HuH-7.5 (cell line): ENCODE measurements around the gene TNS3.
"Not testable (repeated sequence)": the region's sequence is repeated elsewhere in the genome, so short reads cannot be mapped to it uniquely, and the experiment has no call there.

Experiments used
- DNase-seq: peaks from one replicate; pipeline ENCODE4 v3.0.0; 2011; ENCODE audit warnings: low spot score

Gene TNS3

DNA sequence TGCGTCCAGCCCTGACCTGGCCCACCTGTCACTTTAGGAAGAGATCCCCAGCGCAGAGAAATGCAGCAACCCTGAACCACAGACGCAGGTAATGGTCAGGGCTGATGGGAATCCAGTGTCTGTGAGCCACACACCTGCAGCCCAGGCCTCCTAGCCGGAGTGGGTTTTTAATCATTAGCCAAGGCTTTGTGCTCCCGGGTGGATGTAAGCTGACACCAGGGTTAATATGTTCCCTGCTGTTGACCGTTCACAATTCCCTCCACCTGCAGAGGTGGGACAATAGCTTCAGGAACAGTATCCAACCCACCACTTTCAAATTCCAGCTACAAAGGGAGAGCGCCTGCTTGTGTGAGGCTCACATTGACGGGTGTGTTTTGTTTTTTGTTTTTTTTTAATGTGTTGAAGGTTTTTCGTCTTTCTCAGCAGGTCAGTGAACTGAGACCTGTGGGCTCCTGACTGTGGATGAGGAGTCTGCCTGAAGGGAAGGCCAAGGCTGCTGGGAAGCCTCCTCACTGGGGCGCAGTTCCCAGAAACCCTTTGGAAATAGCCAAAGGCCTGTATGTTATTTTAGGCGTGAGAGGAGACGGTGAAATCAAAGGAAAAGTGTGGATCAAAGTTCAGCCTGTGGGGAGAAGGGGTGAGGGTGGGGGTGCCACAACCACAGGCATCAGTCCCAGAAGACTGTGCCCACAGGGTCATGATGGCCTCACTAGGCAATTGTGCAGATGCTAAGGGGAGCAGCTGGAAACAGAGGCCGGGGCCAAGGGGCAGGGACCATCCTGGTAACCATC is 111.1 kb downstream of the TNS3 start:
- peak; percentile 93 for DNase-seq

DNA sequence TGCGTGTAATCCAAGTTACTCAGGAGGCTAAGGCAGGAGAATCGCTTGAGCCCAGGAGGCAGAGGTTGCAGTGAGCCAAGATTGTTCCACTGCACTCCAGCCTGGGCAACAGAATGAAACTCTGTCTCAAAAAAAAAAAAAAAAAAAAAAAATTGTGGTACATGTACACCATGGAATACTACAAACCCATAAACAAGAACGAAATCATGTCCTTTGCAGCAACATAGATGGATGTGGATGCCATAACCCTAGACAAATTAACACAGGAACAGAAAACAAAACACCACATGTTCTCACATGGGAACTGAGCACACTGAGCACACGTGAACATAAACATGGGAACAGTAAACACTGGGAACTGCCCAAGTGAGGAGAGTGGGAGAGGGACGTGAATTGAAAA is 112.1 kb downstream of the TNS3 start:
- DNase-seq = not testable (repeated sequence)

DNA sequence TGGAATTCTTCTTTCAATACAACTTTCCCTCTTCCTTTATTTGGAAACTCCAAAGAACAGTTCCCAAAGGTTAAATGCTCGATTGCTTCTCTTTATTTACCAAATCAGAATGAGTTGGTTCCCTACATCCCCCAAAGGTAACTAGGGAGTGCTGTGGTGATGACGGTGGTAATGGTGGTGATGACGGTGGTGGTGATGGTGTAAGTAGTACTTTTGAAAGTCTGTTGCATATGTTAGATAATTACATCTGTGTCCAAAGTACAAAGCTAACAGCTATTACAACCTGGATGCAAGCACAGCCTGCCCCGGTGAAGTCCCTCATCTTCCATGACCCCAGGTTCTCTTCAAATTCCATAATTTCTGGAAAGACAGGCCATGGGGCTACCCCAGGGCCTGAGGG is 115.1 kb downstream of the TNS3 start:
- DNase-seq = no peak

DNA sequence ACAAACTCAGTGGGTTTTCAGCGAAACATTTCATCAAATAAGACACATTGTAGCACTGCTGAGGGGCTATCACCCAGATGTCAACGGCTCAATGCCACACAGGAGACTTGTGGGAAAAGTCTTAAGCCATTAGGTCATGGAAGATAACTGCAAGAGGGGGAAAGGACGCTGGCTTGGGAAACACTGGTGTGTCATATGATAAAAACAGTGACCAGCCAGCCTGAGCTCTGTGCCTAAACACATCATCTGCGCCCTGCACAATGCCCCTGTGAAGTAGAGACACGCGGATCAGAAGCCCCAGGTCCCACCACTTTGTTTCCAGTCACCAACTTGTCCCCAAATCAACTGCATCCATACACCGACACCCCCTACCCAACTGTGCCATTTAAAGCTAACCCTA is 116.7 kb downstream of the TNS3 start:
- DNase-seq = no peak

DNA sequence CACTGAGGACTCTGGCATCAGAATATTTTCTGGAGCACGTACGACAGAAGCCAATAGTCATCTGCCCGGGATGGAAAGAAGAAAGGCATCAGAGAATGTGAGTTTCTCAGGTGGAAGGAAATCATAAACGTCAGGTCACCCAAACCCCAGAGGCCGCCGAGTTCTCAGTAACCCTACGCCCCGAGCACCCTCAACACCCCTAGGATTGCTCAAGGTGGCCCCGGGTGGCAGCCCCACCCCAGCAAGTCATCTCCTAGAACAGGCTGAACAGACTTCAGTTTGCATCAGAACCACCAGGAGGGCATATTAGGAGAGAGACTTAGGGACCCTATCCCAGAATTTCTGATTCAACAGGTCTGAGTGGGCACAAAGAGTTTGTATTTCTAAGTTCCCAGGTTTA is 117.6 kb downstream of the TNS3 start:
- no peak for DNase-seq

DNA sequence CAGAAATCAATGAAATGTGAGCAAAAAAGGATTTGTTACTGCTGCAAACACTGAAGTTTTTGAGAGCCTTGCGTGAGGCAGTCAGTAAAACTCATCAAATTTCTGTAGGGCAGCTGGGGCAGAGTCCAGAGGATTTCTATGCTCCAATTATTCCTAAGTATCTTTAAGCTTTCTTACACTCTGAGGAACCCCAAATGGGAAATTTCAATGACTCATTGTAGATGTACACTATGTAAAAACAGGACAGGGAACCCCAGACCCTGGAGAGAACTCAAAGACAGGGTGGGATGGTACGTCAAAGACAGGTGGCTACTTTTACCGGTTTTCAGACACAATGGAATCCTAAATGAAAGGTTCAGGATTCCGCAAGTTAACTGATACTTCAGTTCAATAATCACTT is 120.2 kb downstream of the TNS3 start:
- no peak for DNase-seq

DNA sequence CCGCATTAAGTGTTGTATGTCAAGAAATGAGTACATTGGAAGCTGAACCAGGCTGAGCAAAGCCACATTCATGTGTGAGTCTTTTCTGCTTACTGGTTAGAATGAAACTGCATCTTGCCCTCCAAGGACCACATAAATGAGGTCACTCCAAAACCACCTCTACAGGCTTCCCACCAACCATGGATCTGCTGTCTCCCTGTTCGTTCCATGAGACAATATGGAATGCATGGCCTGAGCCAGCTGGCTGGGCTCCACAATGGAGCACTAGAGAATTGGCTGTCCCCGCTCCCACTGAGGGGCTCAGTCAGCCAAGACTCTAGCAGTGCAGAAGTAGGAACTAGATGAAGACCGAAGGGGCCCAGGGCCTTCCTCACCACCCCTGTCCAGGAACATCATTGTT is 120.8 kb downstream of the TNS3 start:
- no peak for DNase-seq

DNA sequence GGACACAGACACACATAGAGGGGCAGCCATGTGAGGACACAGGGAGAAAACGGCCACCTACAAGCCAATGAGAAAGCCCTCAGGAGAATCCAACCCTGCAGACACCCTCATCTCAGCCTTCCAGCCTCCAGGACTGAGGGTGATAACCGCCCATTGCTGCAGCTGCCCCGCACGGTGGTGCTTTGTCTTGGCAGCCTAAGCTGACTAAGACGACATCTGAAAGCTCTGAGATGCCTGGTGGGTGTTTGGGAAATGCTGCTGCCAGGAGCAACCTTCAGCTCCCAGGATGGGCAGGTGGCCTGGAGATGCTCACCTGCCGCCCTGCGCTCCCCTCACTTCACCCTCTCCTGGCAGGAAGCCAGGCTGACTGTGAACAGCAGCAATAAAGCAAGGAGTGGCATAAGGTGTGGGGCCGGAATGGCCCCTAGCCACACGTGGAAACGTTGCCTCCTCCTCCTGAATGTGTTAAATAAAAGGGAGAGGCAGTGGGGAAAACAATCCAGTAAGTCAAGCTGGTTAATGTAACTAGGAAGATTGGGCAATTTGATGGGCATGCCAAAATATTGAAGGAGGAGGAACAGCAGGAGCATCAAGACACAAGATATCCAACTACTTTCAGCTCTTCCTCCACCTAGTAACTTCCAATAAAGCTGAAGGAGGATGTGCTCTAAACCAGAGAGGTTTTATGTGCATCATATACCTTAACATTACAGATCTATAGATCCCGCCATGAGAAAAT is 121.5 kb downstream of the TNS3 start:
- no peak for DNase-seq

DNA sequence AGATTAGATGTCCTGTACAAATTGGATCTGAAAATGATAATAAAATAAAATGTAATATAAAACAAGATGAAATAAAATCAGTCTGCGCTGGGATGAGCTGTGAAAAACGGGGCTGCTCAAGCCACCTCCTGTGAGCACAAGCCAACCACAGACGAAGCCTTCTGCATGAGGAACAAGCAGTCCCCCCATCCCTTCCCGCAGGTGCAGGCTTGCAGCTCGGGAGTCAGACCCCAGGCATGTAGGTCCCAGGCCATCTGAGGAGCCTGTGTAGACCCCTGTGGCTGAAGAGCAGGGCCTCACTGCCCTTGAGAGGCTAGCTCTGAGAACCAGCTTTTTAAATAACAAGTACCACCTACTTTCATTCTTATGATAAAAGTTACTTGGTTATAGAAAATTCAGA is 123.4 kb downstream of the TNS3 start:
- no peak for DNase-seq

DNA sequence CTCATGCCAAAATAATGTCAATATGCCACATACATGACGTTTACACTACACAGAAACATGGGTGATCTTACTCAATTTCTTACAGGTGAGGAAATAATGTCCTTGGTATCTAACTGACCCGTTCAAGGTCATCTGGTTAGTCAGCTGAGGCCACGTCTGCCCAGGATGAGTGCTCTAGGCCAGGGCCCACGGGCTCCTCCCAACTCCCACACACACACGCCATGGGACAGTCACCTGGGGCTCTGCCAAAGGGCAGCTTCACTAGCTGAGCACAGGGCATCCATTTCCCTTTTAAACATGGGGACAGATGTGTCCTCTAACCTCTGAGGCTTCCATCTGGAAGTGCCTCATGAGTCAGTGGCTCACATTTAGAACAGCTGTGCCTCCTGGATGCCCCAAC is 123.9 kb downstream of the TNS3 start:
- no peak for DNase-seq

DNA sequence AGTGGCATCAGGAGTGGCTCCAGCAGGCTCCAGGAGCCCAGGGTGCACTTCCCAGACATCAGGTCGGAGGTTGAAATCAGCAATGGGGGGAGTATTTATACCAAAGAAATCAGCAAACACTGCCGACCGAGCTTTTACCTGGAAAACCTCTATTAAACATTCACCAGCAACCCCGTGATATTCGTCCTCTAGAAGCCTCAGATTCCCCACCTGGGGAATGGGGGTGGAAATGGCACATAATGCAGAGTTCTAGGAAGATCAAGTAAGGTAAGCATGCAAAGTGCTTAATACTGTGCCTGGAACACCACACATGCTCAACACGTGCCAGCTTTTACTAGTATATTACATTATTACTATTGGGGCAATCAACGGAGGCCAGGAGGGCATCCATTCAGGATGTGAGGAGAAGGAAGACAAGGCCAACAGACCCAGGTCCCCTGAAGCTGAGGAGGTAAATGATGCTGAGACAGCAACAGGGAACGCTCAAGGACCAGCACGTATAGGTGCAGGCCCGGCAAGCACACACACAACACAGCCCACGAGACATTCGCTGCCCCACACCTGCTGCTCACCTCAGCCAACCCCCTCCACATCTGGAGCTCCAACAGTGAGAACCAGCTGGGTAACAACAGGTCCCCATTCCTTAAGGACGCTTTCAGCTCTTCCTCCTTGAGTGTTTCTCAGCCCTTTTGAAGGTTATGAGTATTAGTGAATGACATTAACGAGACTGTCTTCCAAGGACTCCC is 125.5 kb downstream of the TNS3 start:
- no peak for DNase-seq

DNA sequence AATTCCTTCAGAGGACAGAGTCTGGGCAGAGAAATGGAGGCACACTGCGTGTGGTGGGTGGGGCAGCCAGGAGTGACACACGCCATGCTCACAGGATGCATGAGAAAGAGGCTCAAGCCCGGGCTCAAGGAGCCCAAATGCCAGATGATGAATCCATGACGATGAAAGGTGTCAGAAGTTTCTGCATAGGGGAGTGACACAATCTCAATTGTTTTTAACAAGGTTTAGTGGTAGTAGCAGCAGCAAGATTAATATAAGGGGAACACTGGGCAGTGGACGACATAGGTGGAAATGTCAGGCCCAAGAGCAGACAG is 126.1 kb downstream of the TNS3 start:
- no peak for DNase-seq

DNA sequence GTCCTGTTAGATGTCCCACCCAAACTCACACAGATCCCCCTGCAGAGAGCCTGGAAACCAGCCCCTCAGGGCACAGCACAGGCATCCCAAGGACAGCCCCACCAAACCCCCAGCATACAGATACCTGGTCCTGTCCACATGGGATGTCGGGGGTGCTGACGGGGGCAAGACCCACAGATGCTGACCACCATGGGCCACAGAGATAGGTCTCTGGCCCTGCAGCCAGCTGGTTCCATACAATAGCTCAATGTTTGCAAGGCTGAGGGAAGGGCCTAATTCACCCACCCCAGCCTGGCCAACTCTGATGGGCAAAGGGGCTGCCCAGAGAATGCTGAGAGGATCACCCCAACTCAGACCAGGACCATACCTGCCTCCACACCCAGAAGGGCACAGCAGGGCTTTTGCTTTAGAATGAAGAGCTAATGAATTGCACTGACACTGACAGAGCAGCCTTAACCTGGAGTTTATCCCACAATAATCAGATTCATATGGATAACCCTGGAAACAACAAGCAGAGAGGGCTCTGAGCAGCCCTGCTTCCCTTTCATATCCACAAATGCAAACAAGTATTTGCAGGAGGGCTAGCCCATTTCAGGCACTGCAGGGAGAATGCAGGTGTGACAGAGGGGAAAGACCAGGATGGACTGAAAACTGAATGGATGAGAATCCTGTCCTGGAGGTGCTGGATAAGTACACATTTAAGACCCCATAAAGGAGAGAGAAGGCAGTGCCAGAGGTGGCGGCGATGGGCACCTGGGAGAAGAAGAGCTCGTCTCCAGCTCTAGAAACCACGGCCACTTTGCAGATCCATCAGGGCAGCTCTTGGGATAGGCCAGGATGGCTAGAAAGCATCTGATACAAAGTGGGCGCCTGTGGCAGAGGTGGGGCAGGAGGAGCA is 126.7 kb downstream of the TNS3 start:
- no peak for DNase-seq

DNA sequence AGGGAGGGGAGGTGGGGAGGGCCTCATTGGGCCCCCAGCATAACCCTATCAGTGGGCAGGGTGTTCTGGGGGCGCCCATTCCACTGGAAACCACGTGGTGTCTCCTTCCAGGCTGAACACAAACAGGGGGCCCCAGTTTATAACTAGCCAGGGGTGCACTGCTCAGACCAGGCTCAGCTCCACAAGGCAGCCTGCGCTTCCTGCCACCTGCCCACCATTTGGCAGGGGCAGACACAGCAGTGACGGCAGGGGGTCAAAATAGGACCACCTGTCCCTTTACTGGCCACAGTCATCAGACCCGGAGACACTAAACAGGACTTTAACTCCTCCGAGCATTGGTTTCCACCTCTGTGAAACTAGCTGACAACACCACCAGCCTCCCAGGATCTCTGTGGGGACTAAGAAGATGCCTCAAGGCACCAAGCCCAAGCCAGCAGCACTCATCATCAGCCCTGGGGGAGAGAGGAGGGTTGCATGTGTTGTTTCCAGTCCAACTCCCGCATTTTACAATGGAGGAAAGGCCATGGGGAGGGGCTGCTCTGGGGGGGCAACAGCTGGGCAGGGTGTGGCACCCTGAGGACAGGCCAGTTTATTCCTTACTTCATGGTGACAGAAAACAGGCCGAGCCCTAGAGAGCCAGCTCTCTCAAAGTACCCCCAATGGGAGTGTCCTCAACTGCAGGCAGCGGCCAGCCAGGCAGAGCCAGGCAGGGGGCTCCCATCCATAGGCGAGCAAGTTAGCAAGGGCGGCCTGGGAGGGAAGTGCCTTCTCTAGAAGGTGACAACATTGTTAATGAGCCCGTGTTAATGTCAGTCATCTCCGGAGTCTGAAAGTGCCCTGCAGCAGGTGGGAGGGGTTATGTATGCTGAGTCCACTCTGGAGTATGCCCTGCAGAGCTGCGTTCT is 127.6 kb downstream of the TNS3 start:
- DNase-seq = no peak

DNA sequence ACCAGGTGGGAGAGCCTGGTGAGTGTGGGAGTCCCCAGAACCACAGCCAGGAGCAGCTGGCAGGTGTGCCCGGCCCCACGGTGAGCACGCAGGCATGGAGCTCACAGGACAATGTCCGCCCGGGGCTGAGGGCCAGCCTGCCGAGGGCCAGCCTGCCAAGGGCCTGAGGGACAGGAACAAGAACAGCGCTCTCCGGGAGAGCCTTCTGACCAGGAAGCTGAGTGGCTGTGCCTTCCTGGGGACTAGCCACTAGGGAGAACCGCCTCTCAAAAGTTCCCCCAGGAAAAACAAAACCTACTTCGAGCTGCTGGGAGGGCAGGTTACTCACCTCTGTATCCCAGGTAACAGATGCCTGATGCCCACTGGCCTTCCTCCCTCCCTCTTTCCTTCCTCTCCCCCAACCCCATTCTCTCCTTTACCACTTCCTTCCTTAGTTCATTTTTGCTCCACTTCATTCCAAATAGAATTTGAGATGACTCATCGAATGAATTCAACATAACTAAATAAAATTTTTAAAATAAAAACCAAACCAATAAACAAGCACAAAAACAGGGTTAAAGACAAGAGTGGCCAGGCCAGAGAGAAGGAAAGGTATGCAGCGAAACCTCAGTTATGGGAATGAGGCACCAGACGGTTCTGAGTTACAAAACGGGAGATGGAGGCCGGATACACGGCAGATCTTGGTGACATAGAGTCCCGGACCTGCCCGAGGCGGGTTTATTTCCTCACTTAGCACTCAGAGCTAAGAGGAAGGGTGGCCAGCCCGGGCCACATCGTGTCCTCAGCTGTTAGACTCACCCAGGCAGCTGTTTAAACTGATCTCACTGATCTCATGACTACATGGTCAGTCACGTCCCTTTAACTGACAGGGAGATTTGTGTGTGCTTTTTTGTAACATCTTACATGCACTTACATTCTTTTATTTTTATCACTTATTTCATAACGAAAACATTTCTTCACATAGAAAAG is 128.5 kb downstream of the TNS3 start:
- no peak for DNase-seq

DNA sequence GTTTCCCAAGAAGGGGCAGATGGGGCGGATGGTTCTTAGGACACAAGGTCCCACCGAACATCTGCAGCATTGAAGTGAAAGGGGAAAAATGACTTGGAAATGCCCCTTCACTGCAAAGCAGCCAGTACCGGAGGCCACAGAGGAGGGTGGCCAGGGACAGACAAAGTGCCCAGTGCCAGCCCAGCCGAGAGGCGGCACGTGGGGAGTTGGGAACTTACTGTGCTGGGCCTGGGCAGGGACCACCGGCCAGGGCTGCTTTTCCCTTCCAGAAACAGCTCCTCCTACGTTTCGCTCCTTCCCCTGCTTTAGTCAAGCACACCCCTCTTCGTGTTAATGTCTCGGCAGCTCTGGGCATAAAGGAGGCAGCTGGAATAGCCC is 129.2 kb downstream of the TNS3 start:
- DNase-seq = no peak

DNA sequence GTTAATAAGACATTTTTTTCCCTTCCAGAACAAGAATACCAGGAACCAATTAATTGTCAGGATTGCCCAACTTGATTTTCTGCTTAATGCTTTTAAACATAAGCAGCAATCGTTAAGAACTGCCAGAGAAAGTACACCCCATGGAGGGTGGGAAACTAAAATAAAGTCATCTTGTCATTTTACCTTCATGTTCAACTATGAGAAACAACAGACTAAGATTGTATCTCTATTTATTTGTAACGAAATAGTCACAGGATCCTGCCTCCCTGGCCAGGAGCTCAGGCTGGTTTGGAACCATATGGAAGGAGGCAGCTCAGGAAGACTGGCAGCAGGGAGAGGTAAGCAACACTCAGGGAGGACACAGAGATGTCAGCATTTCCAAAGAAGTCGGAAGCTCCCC is 129.6 kb downstream of the TNS3 start:
- DNase-seq = no peak

DNA sequence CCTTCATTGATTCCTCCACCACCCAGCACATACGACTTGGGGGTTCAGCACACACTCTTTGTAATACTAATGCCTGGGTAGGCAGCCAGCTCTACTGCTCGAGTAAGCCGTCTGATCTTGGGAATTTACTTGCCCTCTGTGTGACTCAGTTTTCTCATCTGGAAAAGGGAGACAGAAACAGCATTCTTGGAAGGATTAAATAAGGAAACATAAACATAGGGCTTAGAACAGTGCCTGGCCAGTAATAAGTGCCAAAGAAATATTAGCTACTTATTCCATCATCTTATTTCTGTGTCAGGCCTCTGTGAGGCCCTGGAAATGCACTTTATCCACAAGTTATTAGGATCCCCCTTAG is 130.1 kb downstream of the TNS3 start:
- no peak for DNase-seq

DNA sequence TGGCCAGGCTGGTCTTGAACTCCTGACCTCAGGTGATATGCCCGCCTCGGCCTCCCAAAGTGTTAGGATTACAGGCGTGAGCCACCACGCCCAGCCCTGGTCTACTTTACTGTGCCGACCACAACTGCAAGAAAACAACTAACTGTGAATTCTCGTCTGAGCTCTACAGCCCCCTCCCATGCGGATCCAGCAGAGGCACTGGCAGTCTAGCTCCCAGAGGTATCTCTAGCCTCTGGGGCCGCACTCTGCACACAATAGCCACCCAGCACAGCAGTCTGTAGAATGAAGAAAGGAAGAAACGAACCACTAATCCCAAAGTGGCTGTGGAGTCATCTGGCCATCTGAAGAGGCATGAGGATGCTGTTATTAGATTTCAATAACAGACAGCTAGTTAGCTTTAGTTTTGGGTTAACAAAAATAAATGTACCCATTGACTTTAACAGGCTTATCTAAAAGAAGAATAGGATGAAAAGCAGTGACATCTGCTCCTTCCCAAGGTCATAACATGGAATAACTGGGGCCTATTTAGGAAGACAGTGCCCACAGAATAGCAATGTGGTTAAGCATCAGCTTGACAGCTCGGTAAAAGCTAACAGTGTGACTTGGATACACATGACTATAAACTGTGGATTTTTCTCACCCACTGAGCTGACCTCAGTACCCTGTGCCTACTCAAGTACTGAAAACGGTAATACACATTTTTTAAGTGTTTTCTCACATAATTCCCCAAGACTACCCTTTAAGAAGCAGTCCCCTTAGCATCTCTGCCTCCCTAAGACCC is 131.9 kb downstream of the TNS3 start:
- no peak for DNase-seq
